GM18873 (cell line): ENCODE data around the gene TAS2R50.
"Not testable (repeated sequence)": the region's sequence is repeated elsewhere in the genome, so short reads cannot be mapped to it uniquely, and the experiment has no call there.

ENCODE experiments used
- ATAC-seq: cut with Tn5 transposase; IDR thresholded peaks from one replicate; pipeline ENCODE4 v1.9.1; 2021; ENCODE audit warnings: mild to moderate bottlenecking, moderate library complexity, moderate number of reproducible peaks; ENCODE audit not compliant: unreplicated experiment, low FRiP score

TAS2R50 gene

GRCh38 chr12:10986812-10987211 lies at the start of gene TAS2R50:
Gene TAS2R50 (minus strand): TSS chr12:10986912. CDS start chr12:10986860, 52 bp downstream.
- ATAC-seq, result no peak

DNA sequence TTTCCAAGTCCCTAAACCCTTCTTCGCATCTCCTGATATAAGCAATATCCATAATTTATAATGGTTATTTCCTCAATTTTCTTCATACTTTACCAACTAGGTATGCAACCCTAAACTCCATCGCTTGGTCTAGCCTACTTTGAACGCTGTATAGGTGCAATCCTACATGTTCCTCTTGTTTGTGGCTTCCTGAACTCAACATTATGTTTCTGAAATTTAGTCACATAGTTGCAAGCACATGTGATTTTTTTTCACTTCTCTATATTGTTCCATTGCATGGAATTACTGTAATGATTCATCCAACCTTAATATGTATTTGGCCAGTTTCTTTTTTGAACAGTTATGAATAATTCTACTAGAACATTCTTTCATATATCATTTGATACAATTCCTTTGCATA lies 47.2 kb upstream of the TAS2R50 start:
- not testable (repeated sequence) for ATAC-seq

DNA sequence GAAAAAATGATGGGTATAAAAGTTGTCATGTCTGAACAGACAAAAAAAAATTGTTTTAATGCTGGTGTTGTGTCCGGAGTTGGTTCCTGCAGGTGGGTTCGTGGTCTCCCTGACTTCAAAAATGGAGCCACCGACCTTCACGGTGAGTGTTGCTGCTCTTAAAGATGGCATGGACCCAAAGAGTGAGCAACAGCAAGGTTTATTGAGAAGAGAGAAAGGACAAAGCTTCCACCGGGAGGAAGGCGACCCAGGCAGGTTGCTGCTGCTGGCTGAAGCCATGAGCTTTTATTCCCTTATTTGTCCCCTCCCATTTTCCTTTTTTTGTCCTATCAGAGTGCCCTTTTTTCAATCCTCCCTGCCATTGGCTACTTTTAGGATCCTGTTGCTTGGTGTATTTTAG lies 44.6 kb upstream of the TAS2R50 start, which contains the start of gene TAS2R31:
Gene TAS2R31 (minus strand): TSS at position 101 of the 400 bp plus-strand sequence. CDS start 72 bp downstream, at position 29.
- no peak for ATAC-seq

DNA sequence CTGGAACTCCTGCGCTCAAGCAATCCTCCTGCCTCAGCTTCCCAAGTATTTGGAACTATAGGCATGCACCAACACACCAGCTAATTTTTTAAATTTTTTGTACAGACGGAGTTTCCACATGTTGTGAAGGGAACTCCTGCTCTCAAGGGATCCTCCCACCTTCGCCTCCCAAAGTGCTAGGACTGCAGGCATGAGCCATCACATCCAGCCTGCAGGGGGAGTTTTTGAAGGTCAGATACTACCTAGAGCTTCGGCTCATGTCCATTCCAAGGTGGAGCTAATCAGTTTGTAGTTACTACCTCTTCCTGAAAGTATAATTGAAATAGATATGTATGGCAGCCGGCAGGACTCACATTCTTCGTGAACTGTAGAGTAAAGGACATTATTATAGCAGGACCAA lies 39.4 kb upstream of the TAS2R50 start:
- ATAC-seq, result no peak

- no peak for ATAC-seq
Measured at GRCh38 chr12:11023387-11023786, 36.7 kb upstream of the TAS2R50 start.

DNA sequence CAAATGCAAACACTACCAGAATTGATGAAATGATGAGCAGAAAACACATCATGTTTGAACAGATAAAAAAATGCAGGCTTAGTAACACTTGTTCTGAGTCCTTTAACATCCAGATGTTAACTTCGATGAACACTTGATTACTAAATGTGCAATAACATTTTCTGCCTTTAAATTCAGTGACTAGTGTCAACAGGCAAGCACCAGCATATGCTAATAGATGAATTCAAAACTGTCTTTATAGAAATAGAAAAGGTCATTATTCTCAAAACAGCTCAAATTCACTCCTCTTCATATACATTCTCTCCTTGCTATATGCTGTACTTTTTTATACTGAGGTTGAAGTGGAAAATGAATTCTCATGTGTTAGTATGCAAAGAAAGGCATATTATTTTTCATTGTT lies 35.8 kb upstream of the TAS2R50 start, which contains the start of gene TAS2R19:
Gene TAS2R19 (minus strand): TSS at position 101 of the 400 bp plus-strand sequence. CDS start 49 bp downstream, at position 52.
- no peak for ATAC-seq

DNA sequence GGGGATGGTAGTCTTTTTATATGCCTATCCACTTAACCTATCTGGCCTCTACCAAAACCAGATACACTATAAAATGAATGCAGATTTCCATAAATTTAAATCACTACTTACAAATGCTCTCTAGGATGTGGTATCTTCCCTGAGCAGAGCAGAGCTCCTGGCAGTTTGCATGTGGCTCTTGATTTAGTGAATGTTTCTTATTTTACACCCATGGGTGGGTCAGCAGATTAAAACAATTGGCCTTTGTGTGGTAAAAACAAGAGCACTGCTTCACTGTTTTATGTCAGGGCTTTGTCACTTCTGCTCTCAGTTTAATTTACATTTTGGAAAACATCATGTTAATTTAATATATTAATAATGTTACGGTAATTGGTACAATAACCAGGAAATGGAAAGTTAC lies 30.2 kb upstream of the TAS2R50 start:
- no peak for ATAC-seq

- ATAC-seq, result no peak
Measured at GRCh38 chr12:11015775-11016430, 29.2 kb upstream of the TAS2R50 start.

DNA sequence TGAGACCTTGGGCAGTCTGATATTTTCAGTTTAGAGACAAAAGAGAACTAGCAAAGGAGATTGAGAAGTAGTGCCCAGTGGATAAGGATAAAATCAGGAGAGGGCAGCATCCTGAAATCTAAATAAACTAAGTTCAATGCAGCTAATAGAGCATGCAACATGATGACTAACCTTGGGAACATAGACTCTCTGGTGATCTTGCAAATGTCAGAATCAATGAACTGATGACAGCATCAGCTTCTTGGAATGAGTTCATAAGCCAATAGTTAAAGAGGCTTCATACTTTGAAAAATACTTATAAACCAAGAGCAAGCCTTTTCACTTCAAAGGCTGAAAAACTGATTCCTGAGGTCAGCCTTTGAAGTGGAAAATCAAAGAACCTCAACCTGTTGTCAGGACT lies 27.5 kb upstream of the TAS2R50 start:
- no peak for ATAC-seq

DNA sequence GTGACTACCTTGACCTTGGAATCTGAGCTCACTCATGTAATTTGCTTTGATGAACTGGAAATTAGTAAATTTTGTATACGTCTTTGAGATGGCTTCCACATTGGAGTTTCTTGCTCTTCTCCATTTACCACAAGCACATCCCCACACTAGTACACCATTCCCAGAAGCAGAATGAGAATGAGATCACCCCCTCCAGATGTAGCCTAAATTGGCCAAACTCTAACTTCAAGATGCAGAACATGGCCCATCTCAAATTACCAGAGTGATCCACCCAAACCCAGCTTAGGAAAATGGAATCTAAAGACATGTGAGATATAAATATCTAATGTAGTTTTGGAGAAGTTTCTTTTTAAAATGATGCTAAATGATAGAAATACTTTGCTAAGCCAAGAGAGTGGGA lies 20.9 kb upstream of the TAS2R50 start:
- ATAC-seq, result no peak

DNA sequence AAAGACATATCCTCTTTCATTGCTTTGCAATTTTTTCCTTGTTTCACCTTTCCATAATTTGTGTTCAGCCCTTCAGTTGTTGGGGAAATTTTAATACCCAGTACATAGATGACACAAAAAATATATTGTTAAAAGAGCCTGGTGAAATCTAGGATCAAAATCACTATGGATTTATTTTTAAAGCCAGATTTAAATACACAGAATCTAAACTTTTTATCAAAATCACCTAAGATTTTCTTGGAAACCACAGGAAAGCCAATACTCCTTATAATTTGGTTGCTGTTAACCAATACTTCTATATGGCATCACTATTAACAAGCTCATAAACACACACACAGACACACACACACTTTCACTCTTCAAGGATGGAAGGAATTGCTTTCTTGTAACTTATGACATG lies 11.5 kb upstream of the TAS2R50 start, which contains the start of gene TAS2R20:
Gene TAS2R20 (minus strand): TSS at position 101 of the 400 bp plus-strand sequence. CDS start 429 bp downstream, outside the sequence.
- ATAC-seq, result no peak

DNA sequence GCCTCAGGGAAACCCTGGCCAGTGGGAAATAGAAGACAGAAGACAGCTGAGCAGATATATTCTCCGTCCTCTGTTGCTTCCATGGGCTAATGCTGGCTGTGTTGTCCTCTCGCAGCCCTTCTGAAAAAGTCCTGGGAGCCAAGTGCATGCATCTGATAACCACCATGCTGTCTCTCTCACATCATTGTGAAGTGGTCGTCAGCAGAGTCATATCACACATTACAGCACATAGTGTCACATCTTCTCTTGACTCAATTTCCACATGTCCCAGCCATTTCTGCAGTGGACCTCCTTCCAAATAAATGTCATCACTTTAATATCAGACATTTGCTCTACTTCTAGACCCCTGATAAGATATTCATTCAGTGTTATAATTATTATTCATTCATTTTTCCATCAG lies 7.6 kb upstream of the TAS2R50 start:
- no peak for ATAC-seq

GRCh38 chr12:10989107-10989506 lies 2.4 kb upstream of the TAS2R50 start:
- no peak for ATAC-seq

DNA sequence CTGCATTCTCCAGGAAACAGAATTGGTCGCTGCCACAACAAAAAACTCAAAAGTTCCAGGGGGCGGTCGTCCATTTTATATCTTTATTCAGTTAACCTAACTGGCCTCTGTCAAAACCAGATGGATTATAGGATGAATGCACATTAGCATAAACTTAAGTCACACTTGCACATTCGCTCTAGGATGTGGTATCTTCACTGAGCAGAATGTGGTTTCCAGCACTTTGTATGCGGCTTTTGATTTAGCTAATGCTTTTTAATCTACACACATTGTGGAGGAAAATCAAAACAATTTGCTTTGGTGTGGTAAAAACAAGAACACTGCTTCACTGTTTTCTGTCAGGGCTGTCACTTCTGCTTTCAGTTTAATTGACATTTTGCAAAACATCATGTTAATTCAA lies 4.5 kb downstream of the TAS2R50 start:
- ATAC-seq, result no peak

DNA sequence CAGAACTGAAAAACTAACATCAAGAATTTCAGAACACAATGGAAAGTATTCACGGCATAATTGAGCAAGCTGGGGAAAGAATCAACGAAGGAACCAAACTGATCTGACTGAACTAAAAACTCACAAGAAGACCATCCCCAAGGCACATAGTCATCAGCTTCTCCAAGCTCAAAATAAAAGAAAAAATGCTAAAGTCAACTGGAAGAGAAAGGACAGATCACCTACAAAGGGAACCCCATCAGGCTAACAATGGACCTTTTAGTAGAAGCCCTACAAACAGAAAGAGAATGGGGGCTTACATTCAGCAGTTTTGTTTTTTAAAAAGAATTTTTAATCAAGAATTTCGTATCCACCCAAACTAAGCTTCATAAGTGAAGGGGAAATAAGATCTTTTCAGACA lies 11.7 kb downstream of the TAS2R50 start:
- no peak for ATAC-seq

DNA sequence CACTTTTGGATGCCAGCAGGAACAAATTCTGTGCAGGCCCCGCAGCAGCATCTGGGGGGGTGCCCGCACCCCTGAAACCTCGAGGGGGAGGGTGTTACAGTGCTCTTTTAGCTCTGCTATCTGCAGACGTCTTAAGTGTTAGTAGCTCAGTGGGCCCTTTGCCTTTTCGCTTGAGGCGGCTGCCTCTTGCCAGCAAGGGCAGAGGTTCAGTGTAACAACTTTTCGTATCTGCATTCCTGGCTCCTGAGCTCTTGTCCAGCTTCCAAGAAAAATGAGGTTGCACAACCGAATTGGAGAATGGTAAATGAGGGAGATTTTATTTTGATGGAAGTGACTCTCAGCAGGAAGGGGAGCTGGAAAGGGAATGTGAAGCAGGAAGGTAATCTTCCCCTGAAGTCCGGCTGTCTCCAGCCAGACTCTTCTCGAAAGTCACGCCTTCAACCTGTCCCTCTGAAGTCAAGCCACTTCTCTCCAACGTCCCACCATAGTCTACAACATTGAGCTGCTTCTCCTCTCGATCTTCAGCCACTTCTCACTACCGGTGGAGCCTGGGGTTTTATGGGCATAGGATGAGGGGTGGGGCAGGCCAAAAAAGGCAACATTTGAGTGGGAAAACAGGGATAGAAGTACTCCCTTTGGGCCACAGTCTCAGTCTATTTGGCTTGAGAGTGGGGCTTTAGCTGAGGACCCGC lies 17.8 kb downstream of the TAS2R50 start:
- no peak for ATAC-seq

GRCh38 chr12:10967409-10967808 lies 19.3 kb downstream of the TAS2R50 start:
- ATAC-seq, result no peak

DNA sequence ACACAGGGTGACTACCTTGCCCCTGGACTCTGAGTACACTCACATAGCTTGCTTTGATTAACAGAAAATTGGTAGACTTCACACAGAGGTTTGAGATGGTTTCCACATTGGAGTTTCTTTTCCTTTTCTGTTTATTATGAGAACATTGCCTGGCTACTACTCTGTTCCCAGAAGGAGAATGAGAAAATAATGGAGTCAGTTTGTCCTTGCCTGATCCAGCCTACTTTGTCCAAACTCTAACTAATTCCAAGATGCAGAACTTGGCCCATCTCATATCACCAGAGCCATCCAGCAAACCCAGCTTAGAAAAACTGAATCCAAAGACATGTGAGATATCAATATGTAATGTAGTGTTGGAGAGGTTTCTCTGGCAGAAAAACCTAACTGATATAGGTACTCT lies 20.4 kb downstream of the TAS2R50 start:
- no peak for ATAC-seq

- ATAC-seq, result no peak
Measured at GRCh38 chr12:10965476-10965875, 21.2 kb downstream of the TAS2R50 start.

GRCh38 chr12:10960211-10960610 lies 26.5 kb downstream of the TAS2R50 start:
- no peak for ATAC-seq

- no peak for ATAC-seq
Measured at GRCh38 chr12:10959804-10960203, 26.9 kb downstream of the TAS2R50 start.

- ATAC-seq, result no peak
Measured at GRCh38 chr12:10957741-10958140, 29.0 kb downstream of the TAS2R50 start.
